K562 (cell line): ENCODE results near the gene PKLR. TPM values are rescaled to one million over a fixed set of nuclear protein-coding genes. Genes with fewer than 3 reads are reported as not detected.
A peak's percentile ranks its signal among the peaks of the same experiment; 100 is the strongest.

Source experiments
- CCNT2 ChIP-seq: IDR thresholded peaks from 2 replicates; pipeline ENCODE4 v1.6.1; 2011; ENCODE audit warnings: borderline replicate concordance, low read depth, mild to moderate bottlenecking, moderate library complexity, mixed read lengths, low read length; ENCODE audit not compliant: insufficient read length; ENCODE audit errors: extremely low read depth
- CHD1 ChIP-seq: fragments of 200-600 bp; sonication (generic); IDR thresholded peaks from one replicate; pipeline ENCODE4 v1.6.1; 2012; ENCODE audit warnings: mild to moderate bottlenecking, moderate library complexity, low read length, inconsistent platforms
- FIP1L1 ChIP-seq: fragments of 200-400 bp; formaldehyde crosslinking; IDR thresholded peaks from 2 replicates; pipeline ENCODE4 v1.6.1; 2018; ENCODE audit warnings: mild to moderate bottlenecking, low read depth, low read length; ENCODE audit not compliant: poor library complexity, severe bottlenecking
- MAFF ChIP-seq: IDR thresholded peaks from 2 replicates; pipeline ENCODE4 v1.6.1; 2012; ENCODE audit warnings: low read length, improper control_type of control experiment
- PHTF2 ChIP-seq: fragments of 250-450 bp; sonication (Bioruptor Pico); IDR thresholded peaks from 2 replicates; pipeline ENCODE4 v1.5.0; 2021; ENCODE audit warnings: mild to moderate bottlenecking
- RBFOX2 ChIP-seq: fragments of 200-400 bp; formaldehyde crosslinking; IDR thresholded peaks from 2 replicates; pipeline ENCODE4 v1.6.1; 2017; ENCODE audit warnings: low read depth, mild to moderate bottlenecking, low read length, moderate library complexity
- RBM25 ChIP-seq: fragments of 200-400 bp; formaldehyde crosslinking; IDR thresholded peaks from 2 replicates; pipeline ENCODE4 v1.6.1; 2018; ENCODE audit warnings: low read length, low read depth, moderate library complexity; ENCODE audit not compliant: severe bottlenecking
- SOX6 ChIP-seq: fragments of 450-650 bp; IDR thresholded peaks from 2 replicates; pipeline ENCODE4 v1.6.1; 2014; ENCODE audit warnings: mild to moderate bottlenecking
- TARDBP ChIP-seq: fragments of 450-650 bp; IDR thresholded peaks from 2 replicates; pipeline ENCODE4 v1.6.1; 2016
- TBP ChIP-seq: optimal IDR thresholded peaks from 2 replicates; pipeline ENCODE3; 2011; ENCODE audit warnings: low read depth, low read length, improper control_type of control experiment
- TEAD4 ChIP-seq, 2 experiments: sonication (generic) in 1 of 2; formaldehyde crosslinking in 1 of 2; IDR thresholded peaks; 2 replicates each; pipeline versions ENCODE4 v1.6.1 to v1.8.0; 2012 to 2022; ENCODE audit warnings: borderline replicate concordance in 1 of 2, inconsistent platforms in 1 of 2, low read length in 1 of 2, mild to moderate bottlenecking in 1 of 2, missing genetic modification reagents in 1 of 2
- TSC22D4 ChIP-seq: fragments of 450-650 bp; IDR thresholded peaks from 2 replicates; pipeline ENCODE4 v1.6.1; 2016; ENCODE audit warnings: missing genetic modification characterization, missing biosample characterization, control low read depth
- ZFP30 ChIP-seq: fragments of 250-450 bp; sonication (Bioruptor Pico); IDR thresholded peaks from 2 replicates; pipeline ENCODE4 v1.8.0; 2022; ENCODE audit warnings: moderate library complexity, mild to moderate bottlenecking, inconsistent platforms, borderline replicate concordance
- ZNF217 ChIP-seq: sonication (generic); formaldehyde crosslinking; IDR thresholded peaks from 2 replicates; pipeline ENCODE4 v1.8.0; 2022; ENCODE audit warnings: mild to moderate bottlenecking, missing genetic modification reagents
- ZNF232 ChIP-seq: sonication (generic); formaldehyde crosslinking; IDR thresholded peaks from 2 replicates; pipeline ENCODE4 v1.8.0; 2022; ENCODE audit warnings: mild to moderate bottlenecking, missing genetic modification reagents
- ZNF431 ChIP-seq: sonication (generic); formaldehyde crosslinking; IDR thresholded peaks from 2 replicates; pipeline ENCODE4 v1.8.0; 2022; ENCODE audit warnings: mild to moderate bottlenecking, missing genetic modification reagents
- ZNF699 ChIP-seq: fragments of 250-450 bp; sonication (Bioruptor Pico); IDR thresholded peaks from 2 replicates; pipeline ENCODE4 v1.8.0; 2021; ENCODE audit warnings: mild to moderate bottlenecking, moderate library complexity; ENCODE audit not compliant: insufficient replicate concordance
- polyA plus RNA-seq, 8 experiments: library from polyadenylated mRNA; depleted of rRNA in 4 of 8; stranded (reverse) in 5 of 8; unstranded in 3 of 8; fragments of >200 nt; fragmentation: Nextera tagmentation in 2 of 8; fragmentation: Illumina TruSeq in 1 of 8; extraction: Ambion mirVana in 2 of 8; extraction: Trizol in 1 of 8; gene quantifications; 2 replicates each; pipeline versions ENCODE4 v1.2.1 to v1.2.3, GENCODE V29; 2011 to 2014; ENCODE audit warnings: inconsistent platforms in 1 of 8, missing spikeins in 1 of 8
- total RNA-seq, 7 experiments: library from RNA; depleted of rRNA in 6 of 7; stranded (reverse); fragments of >200 nt in 6 of 7; fragmentation: Illumina TruSeq in 2 of 7; extraction: Trizol in 2 of 7; gene quantifications; 2 replicates each; pipeline versions ENCODE4 v1.2.1 to v1.2.3, GENCODE V29; 2011 to 2021; ENCODE audit warnings: low replicate concordance in 1 of 7
- TF ChIP-seq, protein P1 (sequence below): sonication (generic); formaldehyde crosslinking; IDR thresholded peaks from 2 replicates; pipeline ENCODE4 v1.8.1; 2023; ENCODE audit warnings: mild to moderate bottlenecking, missing genetic modification reagents
- TF ChIP-seq, protein P2 (sequence below): sonication (generic); formaldehyde crosslinking; IDR thresholded peaks from 2 replicates; pipeline ENCODE4 v1.8.0; 2022; ENCODE audit warnings: mild to moderate bottlenecking, missing genetic modification reagents
- TF ChIP-seq, protein P3 (sequence below): fragments of 250-450 bp; sonication (Bioruptor Pico); IDR thresholded peaks from 2 replicates; pipeline ENCODE4 v1.8.0; 2021; ENCODE audit warnings: borderline replicate concordance, mild to moderate bottlenecking, moderate library complexity; ENCODE audit not compliant: poor library complexity, severe bottlenecking
- TF ChIP-seq, protein P4 (sequence below): fragments of 250-450 bp; sonication (Bioruptor Pico); IDR thresholded peaks from 2 replicates; pipeline ENCODE4 v1.4.0; 2020; ENCODE audit warnings: mild to moderate bottlenecking, moderate library complexity

Gene PKLR
- total and polyA plus RNA-seq, 9 of the 15 experiments (the other 6 are each of a cell fraction or from before 2014, with no cell fraction given): 10.7 to 78.4 (median 38.2) TPM

DNA sequence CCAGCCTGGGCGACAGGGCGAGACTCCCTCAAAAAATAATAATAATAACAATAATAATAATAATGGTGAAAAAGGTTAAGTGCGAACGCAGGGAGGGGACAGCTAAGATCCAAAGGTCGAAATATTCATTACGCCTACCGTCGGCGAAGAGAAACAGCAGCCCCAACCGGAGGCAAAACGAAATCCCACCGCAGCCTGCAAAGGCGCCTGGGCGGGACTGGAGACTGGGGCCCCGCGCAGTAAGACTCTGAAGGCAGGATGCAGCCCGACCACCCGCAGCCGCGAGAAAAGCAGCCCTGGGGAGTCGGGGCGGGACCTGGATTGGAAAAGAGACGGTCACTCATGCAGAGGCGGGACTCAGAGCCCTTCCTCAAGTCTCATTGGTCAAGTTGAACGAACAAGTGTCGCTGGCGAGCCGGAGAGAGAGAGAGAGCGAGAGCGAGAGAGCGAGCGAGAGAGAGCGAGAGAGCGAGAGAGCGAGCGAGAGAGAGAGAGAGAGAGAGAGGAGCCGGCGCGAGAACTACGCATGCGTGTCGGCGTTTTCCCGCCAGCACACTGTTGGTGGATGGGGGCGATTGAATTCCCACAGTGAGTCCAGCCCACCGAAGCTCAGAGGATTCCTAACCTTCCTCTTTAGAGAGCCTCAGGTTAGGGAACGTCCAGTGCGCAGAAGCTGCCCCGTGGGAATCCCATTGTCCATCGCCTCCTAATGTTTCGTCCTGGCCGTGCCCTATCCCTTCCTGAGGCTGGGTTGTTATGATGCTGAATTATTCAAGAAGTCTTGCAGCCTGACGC, 56.7 kb downstream of the PKLR start (continued):
- TF ChIP-seq TEAD4 (IDR thresholded peaks at IDR 0.05; ENCODE audit: low read length) (peak; percentile 67), TEAD4 (CRISPR knock-in tag; IDR thresholded peaks at IDR 0.05; ENCODE audit: borderline replicate concordance) (no peak), RBFOX2 (peak; percentile 96), PHTF2 (CRISPR knock-in tag) (0 out of 2 replicates have a peak, but pooled peaks have one; percentile 38), TBP (peak; percentile 88), TARDBP (peak; percentile 95), FIP1L1 (peak; percentile 81), ZNF431 (peak; percentile 87), SOX6 (peak; percentile 93), ZNF699 (CRISPR knock-in tag) (no peak), MAFF (no peak), ZNF217 (CRISPR knock-in tag) (no peak), TSC22D4 (tag) (no peak), ZNF232 (no peak), CCNT2 (peak; percentile 61), CHD1 (no peak), ZFP30 (CRISPR knock-in tag) (no peak), RBM25 (peak; percentile 85)
- TF ChIP-seq, protein P1, sequence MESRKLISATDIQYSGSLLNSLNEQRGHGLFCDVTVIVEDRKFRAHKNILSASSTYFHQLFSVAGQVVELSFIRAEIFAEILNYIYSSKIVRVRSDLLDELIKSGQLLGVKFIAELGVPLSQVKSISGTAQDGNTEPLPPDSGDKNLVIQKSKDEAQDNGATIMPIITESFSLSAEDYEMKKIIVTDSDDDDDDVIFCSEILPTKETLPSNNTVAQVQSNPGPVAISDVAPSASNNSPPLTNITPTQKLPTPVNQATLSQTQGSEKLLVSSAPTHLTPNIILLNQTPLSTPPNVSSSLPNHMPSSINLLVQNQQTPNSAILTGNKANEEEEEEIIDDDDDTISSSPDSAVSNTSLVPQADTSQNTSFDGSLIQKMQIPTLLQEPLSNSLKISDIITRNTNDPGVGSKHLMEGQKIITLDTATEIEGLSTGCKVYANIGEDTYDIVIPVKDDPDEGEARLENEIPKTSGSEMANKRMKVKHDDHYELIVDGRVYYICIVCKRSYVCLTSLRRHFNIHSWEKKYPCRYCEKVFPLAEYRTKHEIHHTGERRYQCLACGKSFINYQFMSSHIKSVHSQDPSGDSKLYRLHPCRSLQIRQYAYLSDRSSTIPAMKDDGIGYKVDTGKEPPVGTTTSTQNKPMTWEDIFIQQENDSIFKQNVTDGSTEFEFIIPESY: peak; percentile 88
- TF ChIP-seq, protein P2, sequence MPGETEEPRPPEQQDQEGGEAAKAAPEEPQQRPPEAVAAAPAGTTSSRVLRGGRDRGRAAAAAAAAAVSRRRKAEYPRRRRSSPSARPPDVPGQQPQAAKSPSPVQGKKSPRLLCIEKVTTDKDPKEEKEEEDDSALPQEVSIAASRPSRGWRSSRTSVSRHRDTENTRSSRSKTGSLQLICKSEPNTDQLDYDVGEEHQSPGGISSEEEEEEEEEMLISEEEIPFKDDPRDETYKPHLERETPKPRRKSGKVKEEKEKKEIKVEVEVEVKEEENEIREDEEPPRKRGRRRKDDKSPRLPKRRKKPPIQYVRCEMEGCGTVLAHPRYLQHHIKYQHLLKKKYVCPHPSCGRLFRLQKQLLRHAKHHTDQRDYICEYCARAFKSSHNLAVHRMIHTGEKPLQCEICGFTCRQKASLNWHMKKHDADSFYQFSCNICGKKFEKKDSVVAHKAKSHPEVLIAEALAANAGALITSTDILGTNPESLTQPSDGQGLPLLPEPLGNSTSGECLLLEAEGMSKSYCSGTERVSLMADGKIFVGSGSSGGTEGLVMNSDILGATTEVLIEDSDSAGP (CRISPR knock-in tag): peak; percentile 80
- TF ChIP-seq, protein P3, sequence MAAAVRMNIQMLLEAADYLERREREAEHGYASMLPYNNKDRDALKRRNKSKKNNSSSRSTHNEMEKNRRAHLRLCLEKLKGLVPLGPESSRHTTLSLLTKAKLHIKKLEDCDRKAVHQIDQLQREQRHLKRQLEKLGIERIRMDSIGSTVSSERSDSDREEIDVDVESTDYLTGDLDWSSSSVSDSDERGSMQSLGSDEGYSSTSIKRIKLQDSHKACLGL (CRISPR knock-in tag): peak; percentile 35
- TF ChIP-seq, protein P4, sequence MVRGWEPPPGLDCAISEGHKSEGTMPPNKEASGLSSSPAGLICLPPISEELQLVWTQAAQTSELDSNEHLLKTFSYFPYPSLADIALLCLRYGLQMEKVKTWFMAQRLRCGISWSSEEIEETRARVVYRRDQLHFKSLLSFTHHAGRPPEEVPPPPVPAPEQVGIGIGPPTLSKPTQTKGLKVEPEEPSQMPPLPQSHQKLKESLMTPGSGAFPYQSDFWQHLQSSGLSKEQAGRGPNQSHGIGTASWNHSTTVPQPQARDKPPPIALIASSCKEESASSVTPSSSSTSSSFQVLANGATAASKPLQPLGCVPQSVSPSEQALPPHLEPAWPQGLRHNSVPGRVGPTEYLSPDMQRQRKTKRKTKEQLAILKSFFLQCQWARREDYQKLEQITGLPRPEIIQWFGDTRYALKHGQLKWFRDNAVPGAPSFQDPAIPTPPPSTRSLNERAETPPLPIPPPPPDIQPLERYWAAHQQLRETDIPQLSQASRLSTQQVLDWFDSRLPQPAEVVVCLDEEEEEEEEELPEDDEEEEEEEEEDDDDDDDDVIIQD: peak; percentile 19; the same call in 1 of the 2 replicates
